ENCODE data around the gene CHRNB1.

Gene CHRNB1

DNA sequence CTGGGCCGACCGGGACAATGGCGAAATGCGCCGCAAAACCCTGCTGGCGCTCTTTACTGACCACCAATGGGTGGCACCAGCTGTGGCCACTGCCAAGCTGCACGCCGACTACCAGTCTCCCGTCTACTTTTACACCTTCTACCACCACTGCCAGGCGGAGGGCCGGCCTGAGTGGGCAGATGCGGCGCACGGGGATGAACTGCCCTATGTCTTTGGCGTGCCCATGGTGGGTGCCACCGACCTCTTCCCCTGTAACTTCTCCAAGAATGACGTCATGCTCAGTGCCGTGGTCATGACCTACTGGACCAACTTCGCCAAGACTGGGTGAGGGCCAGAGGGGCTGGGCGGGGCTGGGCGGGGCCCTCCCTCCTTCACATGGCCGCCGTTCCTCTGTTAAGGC is 29.1 kb upstream of the CHRNB1 start:
- DNase-seq: no peak

DNA sequence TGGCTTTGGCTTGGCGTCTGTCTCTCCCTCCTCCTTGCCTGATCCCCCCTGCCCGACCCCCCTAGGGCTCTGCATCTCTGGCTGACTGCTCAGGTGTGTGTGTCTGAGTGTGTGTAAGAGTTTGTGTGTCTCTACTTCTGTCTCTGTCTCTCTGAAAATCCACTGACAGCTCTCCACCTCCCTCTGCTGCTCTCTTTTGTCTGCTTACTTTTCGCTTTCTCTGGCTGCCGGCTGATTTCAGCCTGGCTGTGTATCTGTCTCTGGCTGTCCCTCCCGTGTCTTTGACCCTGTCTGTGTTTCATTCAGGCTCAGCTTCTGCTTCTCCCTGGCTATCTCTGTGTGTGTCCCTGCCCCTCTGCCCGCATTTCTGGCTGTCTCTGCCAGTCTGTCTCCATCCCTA is 28.5 kb upstream of the CHRNB1 start:
- DNase-seq: no peak

DNA sequence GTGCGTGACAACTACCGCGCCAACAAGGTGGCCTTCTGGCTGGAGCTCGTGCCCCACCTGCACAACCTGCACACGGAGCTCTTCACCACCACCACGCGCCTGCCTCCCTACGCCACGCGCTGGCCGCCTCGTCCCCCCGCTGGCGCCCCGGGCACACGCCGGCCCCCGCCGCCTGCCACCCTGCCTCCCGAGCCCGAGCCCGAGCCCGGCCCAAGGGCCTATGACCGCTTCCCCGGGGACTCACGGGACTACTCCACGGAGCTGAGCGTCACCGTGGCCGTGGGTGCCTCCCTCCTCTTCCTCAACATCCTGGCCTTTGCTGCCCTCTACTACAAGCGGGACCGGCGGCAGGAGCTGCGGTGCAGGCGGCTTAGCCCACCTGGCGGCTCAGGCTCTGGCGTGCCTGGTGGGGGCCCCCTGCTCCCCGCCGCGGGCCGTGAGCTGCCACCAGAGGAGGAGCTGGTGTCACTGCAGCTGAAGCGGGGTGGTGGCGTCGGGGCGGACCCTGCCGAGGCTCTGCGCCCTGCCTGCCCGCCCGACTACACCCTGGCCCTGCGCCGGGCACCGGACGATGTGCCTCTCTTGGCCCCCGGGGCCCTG is 27.7 kb upstream of the CHRNB1 start:
- no peak for DNase-seq

DNA sequence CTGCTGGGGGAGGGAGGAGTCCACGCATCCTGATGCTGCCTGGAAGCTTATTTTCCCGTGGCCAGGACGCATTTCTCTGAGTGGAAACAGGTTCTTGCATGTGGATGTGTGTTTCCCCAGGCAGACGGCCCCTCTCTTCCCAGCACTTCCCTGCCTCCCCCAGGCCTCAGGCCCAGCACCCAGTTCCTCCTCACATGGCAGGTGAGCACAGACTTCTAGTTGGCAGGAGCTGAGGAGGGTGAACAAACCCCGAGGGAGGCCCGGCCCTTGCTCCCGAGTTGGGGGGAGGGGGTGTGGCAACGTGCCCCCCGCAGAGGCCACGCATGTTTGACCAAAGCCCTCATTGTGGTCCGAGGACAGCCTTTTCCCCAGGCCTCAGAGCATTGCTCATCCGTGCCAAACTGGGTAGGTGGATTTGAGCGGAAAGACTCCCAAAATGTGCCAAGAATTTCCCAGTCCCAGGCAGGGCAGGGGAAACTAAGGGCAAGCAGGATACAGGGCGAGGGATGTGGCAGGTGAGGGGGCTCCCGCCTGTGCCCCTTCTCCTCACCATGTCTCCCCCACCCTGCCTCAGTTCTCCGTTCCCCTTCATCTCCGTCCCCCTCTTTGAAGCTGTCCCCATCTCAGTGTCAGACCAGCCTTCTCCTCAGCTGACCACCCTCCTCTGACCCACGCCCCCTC is 26.2 kb upstream of the CHRNB1 start:
- no peak for DNase-seq

DNA sequence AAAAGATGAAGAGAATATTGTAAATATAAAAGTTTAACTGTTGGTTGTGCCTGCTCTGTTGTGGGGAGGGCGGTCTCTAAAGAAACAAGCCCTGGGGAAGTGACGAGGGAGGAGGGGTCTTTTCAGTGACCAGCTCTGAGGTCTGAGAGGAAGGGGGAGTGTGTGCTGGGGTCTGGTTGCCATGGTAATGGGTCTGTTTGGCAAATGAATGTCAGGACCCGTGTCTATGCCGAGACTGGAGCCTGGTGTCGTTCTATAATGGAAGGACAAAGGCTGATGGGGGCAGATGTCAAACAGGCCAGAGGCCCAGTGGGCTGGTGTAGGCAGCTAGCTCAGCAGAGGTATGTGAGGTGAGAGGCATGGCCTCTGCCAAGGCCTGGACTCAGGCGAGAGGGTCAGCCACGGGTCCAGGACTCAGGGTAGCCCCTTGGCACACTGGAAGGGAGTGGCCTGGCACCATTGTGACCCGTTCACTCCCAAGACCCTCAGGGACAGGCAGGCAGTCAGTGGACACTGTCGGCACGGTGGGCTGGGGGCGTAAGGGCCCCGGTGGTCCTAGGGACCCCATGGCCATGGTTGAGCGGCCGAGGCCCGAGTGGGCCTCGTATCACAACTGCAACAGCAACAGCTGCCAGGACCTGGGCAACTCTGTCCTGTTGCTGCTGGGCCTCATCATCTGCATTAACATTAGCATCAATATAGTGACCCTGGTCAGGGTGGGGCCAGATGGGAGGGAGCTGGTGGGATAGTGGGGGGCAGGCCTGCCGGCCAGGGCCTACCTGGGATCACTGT is 24.8 kb upstream of the CHRNB1 start, which contains the start of gene SPEM1:
Gene SPEM1, plus strand, starts transcription at position 506 of the 792 bp plus-strand sequence. Its CDS starts 61 bp downstream, at position 567.
- DNase-seq: no peak

DNA sequence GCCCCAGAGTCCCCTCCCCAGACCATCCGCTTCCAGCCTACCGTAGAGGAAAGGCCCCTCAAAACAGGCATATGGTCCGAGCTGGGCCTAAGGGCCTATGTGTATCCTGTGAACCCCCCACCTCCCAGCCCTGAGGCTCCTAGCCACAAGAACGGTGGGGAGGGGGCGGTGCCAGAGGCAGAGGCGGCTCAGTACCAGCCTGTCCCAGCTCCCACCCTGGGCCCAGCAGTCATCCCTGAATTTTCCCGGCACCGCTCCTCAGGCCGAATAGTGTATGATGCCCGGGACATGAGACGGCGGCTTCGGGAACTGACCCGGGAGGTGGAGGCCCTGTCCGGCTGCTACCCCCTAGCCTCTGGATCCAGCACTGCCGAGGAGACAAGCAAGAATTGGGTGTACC is 23.7 kb upstream of the CHRNB1 start:
- DNase-seq: no peak

DNA sequence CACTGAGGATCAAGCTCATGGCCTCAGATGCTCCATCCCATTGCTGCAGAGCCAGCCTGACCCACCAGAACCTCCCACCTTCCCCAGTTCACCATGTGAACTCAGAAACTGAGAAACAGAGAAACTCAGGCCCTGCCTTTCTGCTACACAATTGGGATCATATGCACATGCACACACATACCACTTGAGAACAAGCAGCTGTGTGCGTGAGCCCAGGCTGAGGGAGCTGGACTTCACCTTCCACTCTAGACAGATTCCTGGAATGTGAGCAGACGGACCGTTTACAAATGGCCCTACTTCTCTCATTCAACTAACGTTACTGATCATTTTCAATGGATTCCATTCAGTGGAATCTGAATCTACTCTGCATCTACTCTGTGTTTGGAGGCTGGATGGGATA is 21.2 kb upstream of the CHRNB1 start:
- DNase-seq: no peak

DNA sequence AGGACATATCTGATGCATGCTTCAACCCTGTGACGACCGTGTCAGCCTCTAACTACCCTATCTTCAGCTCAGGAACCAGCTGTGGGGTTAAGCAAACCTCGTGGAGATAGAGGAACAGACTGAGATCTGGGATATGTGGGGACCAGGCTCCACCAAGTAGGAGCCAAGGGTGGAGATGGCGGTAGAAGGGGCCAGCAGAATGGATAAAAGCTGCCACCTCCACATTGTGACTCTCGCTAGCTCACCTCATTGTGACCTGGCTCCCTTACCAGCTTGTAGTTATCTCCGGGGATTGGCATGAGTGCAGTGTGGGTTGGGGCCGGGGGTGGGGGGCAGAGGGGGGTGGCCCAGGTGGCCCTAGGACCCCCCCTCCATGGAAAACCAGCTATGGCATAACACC is 19.5 kb upstream of the CHRNB1 start, which contains the start of gene SPEM2:
Gene SPEM2, plus strand, starts transcription at position 301 of the 400 bp plus-strand sequence. Its CDS starts 73 bp downstream, at position 374.
- DNase-seq: no peak

DNA sequence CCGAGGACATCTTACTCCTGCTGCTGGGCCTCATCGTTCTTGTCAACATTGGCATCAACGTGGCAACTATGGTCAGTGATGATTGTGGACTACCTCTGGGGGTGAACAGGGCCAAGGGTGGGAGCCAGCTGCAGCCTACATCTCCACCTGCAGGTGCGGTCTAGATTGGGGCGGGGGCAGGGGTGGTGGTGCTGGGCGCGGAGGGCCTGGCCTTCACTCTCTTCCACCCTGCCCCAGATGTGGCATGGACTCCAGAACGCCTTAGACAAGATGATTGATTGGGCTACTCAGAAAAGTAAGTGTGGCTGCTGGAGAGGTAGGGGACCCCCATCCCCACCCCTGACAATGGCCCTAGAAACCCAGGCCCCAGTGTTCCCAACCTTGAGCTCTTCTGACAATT is 19.1 kb upstream of the CHRNB1 start:
- DNase-seq: no peak

DNA sequence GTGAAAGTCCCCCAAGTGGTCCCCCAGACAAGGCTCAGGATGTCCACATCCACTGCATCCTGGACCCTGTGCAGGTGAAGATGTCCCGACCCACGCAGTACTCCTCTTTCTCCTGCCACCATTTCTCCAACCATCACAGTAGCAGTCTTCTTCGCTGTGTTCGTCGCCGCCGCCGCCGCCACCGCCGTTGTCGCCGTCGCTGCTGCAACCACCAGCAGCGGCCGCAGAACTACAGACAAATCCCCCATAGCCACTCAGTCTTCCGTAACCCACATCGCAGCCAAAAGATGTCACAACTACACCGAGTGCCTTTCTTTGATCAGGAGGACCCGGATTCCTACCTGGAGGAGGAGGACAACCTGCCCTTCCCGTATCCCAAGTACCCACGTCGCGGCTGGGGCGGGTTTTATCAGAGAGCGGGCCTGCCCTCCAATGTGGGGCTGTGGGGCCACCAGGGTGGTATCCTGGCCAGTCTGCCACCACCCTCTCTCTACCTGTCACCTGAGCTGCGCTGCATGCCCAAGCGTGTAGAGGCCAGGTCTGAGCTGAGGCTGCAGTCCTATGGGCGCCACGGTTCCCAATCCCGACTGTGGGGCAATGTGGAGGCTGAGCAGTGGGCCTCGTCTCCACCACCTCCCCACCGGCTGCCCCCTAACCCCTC is 18.5 kb upstream of the CHRNB1 start:
- no peak for DNase-seq

DNA sequence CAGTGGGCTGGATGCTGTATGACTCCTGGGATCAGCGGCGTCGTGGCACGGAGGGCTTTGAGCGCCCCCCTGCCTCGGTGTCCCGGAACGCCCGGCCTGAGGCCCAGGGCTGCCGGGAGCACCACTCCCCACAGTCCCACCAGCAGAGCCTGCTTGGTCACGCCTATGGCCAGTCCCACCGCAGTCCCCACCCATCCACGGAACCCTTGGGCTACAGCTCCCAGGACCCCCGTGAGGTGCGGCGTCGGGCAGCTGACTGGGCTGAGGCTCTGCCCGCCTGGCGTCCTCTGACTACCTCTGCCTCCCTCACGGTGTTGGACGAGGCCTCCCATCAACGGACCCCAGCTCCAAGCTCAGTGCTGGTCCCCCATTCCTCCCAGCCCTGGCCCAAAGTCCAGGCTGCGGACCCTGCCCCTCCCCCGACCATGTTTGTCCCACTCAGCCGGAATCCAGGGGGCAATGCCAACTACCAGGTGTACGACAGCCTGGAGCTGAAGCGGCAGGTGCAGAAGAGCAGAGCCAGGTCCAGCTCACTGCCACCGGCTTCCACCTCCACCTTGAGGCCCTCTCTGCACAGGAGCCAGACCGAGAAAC is 17.9 kb upstream of the CHRNB1 start:
- DNase-seq: no peak

DNA sequence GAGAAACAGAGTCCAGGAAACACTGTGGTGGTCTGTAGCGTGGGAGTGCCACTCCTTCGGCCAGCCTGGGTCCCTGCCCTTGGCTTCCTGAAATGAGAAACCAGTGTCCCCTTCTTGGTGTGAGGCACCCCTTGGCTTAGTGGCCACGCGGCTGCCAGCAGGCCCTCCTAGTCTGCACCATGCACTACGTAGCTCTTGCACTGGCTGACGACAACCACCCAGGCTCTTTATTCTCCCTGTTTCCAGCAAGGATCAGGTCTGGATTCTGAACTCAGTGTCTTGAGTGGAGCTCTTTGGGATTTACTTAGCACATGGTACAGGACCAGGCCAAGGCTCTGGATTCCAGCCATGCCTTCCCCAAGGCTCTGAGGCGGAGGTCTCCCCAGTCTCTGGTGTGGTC is 17.3 kb upstream of the CHRNB1 start:
- no peak for DNase-seq

DNA sequence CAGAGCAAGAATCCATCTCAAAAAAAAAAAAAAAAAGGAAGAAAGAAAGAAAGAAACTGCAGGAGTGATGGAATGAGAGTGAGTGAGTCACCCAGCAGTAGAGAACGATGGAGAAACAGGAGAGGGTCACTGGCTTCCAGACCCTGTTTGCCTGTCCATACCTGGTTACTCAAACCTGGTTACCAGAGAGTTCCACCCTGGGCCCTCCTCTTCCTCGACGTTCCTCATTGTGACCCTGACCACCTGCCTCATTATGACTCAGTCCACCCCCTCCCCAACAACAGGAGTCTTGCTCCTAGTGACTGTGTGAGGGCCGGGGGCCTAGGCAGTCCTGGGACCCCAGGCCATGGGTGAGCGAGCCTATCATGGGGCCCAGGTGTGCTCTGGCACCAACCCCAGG is 16.3 kb upstream of the CHRNB1 start, which contains the start of gene SPEM3:
Gene SPEM3, plus strand, starts transcription at position 301 of the 400 bp plus-strand sequence. Its CDS starts 46 bp downstream, at position 347.
- no peak for DNase-seq

DNA sequence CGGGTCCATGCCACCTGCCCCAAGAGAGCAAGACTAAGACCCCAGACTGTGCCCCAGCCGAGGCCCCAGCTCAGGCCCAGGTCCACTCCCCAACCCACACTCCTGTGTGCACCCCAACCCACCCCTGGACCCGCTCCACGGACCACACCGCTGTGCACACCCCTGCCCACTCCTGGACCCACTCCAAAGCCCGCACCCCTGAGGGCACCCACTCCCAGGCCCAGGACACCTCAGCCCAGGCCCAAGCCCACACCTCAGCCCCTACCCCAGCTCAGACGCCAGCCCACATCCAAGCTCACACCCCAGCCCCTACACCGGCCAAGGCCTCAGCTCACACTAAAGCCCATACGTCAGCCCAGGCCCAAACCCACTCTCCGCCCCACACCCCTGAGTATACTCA is 15.1 kb upstream of the CHRNB1 start:
- no peak for DNase-seq

DNA sequence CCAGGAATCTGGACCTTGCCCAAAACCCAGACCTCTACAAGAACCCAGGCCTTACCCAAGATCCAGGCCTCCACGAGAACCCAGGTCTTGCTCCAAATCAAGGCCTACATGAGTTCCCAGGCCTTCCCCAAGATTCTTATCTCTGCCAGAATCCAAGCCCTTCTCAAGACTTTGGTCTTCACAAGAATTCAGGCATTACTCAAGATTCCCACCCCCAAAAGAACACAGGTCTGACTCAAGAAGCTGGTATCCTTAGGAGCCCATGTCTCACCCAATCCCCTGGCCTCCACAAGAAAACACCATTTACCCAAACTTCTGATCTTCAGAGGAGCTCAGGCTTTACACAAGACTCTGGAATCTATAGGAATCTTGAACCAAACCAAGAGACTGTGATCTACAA is 13.6 kb upstream of the CHRNB1 start:
- DNase-seq: no peak

DNA sequence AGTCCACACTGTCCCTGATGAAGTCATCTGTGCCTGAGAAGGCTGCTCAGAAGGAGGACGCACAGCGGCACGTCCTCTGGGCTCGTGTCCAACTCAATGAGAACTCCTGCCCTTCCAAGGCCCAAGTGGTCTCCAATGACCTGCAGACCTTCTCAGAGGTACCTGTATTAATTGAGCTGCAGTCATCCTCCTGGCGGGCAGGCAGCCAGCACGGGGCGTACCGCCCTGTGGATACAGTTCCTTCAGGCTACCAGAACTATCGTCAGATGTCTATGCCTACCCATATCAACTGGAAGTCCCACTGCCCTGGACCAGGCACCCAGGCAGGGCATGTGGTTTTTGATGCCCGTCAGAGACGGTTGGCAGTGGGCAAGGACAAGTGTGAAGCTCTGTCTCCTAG is 12.6 kb upstream of the CHRNB1 start:
- DNase-seq: no peak

DNA sequence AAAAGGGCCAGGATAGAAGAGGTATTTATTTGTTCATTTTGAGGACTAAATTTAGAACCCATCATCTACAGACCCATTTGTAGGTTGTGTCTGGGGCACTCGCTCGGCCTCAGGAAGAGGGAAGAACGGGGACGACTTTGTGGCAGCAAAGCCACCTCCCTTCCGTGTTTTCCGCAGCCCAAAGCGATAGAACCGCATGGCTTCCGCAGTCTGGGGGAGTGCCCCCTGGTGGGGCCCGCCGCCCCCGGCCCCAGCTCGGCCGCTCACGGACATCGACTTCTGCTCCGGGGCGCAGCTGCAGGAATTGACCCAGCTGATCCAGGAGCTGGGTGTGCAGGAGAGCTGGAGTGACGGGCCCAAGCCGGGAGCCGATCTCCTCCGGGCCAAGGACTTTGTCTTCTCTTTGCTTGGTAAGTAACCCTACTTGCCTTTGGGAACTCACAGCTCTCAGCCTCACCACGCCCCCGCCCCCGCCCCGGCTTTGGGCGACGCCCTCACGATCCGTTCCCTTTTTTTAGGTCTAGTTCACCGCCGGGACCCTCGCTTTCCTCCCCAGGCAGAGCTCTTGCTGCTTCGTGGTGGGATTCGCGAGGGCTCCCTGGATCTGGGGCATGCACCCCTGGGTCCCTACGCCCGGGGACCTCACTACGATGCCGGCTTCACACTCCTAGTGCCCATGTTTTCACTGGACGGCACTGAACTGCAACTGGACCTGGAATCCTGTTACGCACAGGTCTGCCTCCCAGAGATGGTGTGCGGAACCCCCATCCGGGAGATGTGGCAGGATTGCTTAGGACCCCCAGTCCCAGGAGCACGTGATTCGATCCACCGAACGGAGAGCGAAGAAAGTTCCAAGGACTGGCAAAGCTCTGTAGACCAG is 8.9 kb upstream of the CHRNB1 start:
- no peak for DNase-seq

DNA sequence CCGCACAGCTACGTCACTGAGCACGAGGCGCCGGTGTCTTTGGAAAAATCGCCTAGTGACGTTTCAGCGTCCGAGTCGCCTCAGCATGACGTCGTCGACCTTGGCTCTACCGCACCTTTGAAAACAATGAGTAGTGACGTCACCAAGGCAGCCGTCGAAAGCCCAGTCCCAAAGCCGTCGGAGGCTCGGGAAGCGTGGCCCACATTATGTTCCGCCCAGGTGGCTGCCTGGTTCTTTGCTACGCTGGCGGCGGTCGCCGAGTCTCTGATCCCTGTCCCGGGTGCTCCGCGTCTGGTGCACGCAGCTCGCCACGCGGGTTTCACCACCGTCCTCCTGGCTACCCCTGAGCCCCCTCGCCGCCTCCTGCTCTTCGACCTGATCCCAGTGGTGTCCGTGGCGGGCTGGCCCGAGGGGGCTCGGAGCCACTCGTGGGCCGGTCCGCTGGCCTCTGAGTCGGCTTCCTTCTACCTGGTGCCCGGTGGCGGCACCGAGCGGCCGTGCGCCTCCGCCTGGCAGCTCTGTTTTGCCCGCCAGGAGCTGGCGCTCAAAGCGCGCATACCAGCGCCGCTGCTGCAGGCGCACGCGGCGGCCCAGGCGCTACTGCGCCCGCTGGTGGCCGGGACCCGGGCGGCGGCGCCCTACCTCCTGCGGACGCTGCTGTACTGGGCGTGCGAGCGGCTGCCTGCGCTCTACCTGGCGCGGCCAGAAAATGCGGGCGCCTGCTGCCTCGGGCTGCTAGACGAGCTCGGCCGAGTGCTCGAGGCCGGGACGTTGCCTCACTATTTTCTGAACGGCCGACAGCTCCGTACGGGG is 8.1 kb upstream of the CHRNB1 start:
- peak; percentile 42 for DNase-seq

DNA sequence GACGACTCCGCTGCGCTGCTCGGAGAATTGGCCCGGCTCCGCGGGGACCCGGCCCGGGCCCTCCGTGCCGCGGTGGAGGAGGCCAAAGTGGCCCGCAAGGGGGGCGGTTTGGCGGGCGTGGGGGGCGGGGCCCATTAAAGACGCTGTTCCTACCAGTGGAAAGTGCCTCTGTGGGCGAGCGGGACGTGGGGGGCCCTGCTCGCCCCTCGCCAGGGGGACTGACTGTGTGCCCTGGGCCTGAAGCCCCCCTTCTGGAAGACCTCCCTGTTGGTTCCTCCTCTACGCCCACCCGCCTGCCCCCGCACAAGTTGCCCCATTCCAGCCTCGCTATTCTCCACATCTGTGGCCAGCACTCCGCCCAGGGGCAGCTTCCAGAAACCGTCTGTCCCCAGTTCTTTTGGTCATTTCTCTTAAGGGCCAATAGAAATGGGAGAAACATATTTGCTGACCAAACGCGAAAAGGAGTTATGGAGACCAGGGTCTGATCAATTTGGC is 7.4 kb upstream of the CHRNB1 start:
- no peak for DNase-seq

DNA sequence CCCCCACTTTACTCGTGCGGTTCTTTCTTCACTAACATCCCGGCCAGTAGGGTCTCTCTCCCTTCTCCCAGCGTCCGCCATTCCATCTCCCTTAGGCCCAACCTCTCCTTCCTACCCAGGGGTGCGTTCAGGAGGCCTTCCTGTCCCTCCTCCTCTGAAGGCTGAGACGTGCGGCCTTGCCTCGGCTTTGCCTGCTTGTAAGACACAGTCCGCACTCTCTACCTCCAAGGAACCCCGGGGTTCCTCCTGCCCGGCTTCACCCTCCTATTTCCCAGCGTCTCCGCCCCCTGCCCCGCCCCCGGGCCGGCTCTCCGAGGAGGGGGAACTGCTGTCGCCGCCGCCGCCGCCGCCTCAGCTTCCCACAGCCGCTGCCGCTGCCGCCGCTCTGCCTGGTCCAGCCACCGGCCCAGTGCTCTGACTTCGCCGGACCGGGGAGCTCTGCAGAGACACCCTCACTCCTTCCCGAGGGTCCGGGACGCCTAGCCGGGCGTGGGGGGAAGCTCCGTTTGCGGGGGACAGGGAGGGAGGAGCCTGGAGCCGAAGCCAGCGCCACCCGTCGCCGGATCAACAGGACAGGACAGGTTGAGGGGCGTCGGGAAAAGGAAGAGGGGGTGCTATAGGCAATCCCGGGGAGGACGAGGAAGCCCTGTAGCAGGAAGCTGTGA is 6.8 kb upstream of the CHRNB1 start:
- DNase-seq: no peak
